Omental fat pad (tissue), 4 donors: Measurements from ENCODE around the gene MRFAP1. TPM values are rescaled to one million over a fixed set of nuclear protein-coding genes. Genes with fewer than 3 reads are reported as not detected.

Experiments
- ATAC-seq: fragments of 150-250 bp; one replicate; pipeline ENCODE4 v1.9.1; 2016; ENCODE audit warnings: mild to moderate bottlenecking, moderate library complexity; ENCODE audit not compliant: low FRiP score
- DNase-seq: peaks from one replicate; pipeline ENCODE4 v3.0.0-alpha.2; 2019; ENCODE audit warnings: low spot score
- total RNA-seq, 4 donors: library from RNA; depleted of rRNA; stranded (reverse); fragments of >200 nt; gene quantifications; one replicate each; pipeline ENCODE4 v1.1.0, GENCODE V29; 2016
- TF ChIP-seq, protein P1 (sequence below), 3 donors: fragments of 450-650 bp; IDR thresholded peaks; one replicate each; pipeline ENCODE4 v1.5.1; 2016 to 2017; ENCODE audit warnings: antibody characterized with exemption in 3 of 3, mild to moderate bottlenecking in 3 of 3, moderate library complexity in 2 of 3

MRFAP1 gene
- total RNA-seq, 4 donors from 2014 or later = 125 to 149 (median 140) TPM

DNA sequence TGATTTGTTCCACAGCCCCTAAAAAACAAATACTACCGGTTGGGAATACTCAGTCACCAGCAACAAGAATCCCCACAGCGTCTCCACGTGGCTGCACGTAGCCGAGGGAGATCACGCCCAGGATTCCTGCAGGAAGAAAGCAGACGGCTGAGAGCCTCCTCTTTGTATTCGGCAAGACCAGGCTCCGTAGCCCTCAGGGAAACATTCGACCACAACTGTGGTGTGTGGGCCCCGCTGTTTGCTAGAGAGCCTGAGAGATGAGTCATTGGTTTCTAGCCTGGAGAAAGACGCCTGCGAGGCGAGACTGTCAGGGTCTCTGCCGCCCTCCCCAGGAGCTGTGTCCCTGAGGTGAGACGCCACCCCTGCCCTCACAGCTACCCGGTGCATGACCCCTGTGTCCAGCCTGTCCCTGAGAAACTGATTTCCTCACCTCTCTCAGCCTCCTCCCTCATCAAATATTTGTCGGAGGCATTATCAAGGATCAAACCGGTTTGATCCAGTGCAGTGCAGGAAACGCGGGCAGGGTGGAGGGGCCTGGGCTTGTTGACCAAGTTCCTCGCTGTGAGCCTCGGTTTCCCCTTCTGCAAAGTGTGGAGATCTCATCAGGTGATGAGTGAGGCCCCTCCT lies 48.5 kb downstream of the MRFAP1 start:
- peak; percentile 63 for ATAC-seq
- TF ChIP-seq, protein P1, sequence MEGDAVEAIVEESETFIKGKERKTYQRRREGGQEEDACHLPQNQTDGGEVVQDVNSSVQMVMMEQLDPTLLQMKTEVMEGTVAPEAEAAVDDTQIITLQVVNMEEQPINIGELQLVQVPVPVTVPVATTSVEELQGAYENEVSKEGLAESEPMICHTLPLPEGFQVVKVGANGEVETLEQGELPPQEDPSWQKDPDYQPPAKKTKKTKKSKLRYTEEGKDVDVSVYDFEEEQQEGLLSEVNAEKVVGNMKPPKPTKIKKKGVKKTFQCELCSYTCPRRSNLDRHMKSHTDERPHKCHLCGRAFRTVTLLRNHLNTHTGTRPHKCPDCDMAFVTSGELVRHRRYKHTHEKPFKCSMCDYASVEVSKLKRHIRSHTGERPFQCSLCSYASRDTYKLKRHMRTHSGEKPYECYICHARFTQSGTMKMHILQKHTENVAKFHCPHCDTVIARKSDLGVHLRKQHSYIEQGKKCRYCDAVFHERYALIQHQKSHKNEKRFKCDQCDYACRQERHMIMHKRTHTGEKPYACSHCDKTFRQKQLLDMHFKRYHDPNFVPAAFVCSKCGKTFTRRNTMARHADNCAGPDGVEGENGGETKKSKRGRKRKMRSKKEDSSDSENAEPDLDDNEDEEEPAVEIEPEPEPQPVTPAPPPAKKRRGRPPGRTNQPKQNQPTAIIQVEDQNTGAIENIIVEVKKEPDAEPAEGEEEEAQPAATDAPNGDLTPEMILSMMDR (IDR thresholded peaks at IDR 0.05) = no peak
- DNase-seq = no peak

DNA sequence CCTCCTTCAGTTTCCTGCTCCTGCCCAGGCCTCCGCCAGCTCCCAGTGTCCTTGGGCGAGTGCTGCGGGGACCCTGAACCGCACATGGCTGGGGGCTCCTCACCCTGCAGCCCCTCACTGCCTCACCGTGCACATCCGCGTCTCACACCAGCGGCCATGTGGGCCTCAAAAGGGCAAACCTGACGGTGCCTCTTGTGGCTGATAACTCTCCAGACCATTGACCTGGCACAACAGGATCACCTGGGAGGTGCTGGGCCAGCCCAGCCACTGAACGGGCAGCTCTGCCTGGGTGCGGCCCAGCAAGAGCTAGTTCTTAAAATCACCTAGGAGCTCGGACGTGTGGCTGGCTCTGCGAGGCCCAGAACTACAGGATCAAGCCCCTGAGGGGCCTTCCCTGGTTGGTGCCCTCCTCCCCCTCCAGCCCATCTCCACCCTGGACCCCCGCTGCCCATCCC lies 49.0 kb downstream of the MRFAP1 start:
- TF ChIP-seq, protein P1 (IDR thresholded peaks at IDR 0.05) = no peak
- ATAC-seq = peak; percentile 13
- DNase-seq = no peak

Other genes starting within 250 kb of the MRFAP1 start
- gene PPP2R2C, start 168.1 kb upstream of the MRFAP1 start, total RNA-seq = 1 to 10 TPM in 1 of 4 donors, under 1 TPM in 3; 0.38 to 1.7 (median 0.68) TPM
- gene MAN2B2, start 65.5 kb upstream of the MRFAP1 start, total RNA-seq = 10 to 100 TPM; 21.2 to 33.3 (median 27.2) TPM
- 10 to 100 TPM in 1 of 4 donors, 1 to 10 TPM in 1, under 1 TPM in 1, not detected in 1; 0.60 to 10.9 (median 1.1) TPM for gene S100P, start 53.2 kb downstream of the MRFAP1 start, total RNA-seq
- gene MRFAP1L1, start 69.2 kb downstream of the MRFAP1 start, total RNA-seq = 10 to 100 TPM; 42.7 to 56.3 (median 45.9) TPM
- gene BLOC1S4, start 75.5 kb downstream of the MRFAP1 start, total RNA-seq = 10 to 100 TPM; 12.3 to 23.3 (median 13.9) TPM
- gene KIAA0232, start 142.0 kb downstream of the MRFAP1 start, total RNA-seq = 10 to 100 TPM; 26.4 to 29.8 (median 27.0) TPM